Measurements from ENCODE around the gene MPL.

Gene MPL

GRCh38 chr1:43327549-43328292 is 9.9 kb upstream of the MPL start:
- no peak for ATAC-seq

DNA sequence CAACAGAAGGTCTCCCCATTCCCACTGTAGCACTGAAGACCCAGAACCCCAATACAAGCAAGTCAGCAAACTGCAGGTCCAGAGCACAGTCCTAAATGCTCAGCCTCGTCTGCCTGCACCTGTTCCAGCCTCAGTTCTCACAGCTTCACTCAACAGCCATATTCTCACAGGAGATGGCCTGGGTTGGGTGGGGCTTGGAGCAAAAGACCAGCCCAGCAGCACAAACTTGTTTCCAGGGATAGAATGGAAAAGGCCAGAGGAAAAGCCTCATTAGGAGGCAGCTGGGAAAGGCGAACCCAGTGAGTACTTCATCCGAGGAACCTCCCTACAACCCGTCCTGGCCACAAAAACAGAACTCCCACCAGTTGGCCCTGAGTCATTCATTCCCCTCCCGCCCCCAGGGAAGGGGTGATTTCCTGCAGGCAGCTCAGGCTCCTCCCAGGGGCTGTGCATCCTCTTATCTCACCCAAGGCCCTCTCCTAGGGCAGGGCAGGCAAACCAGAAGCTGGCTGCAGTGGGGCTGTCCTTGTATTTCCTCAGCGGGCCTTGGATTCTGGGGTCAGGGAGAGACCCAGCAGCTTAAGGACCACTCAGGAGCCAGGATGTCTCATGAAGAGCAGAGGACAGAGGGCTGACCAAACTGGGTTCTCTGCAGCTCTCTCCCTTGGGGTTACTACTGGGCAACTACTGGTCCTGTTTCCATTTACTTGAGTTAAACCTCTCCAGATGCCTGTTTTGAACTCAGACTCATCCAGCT is 7.4 kb upstream of the MPL start:
- ATAC-seq: peak; percentile 63 to 80

DNA sequence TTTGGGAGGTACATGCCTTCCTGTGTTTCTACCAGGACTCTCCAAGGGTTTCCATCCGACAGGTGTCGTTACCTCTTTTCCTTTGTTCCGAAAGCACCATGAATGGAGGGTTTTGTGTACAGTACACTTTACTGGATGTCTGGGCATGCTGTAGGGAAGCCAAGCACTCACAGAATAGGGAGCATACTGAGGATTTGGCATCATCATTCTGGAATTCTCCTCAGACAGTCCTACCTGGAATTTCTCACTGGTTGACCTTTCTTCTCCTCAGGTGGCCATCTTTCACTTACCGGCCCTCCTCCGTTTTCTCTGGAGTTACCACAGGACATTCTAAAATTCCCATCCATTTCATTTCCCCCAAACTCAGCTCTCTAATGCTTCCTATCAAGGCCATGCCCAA is 5.9 kb upstream of the MPL start:
- ATAC-seq: no peak

DNA sequence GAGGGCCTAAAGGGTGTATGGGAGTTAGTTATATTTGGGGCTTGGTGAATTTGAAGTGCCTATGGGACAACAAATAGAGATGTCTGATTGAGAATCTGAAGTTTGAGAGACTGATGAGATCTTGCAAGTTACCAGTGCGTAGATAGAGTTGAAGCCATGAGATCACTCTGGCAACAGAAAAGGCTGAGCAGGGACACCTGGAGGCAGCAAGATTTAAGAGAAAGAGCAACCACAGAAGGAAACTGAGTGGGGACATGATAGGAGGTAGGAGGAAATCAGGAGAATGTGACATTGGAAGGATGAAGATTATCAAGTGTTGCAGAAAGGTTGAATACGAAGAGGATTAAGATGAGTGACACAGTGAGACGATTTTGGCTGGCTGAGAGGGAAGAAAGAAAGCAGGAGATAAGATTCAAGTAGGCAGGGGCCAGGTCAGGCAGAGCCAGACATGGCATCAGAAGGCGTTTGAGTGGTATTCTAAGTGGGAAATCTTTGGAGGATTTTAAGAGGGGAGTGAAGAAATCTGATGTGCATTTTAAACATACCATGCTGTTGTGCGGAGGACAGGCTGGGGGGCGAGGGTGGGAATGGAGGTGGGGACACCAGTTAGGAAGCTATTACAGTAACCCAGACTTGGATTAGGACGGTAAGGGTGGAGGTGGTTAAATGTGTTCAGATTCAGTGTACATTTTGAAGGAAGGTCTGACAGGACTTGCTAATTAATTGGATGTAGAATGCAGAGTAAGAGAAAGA is 3.0 kb upstream of the MPL start:
- no peak for ATAC-seq

- ATAC-seq: no peak
These were observed 383 bp downstream of the MPL start for GRCh38 chr1:43338001-43338400.

DNA sequence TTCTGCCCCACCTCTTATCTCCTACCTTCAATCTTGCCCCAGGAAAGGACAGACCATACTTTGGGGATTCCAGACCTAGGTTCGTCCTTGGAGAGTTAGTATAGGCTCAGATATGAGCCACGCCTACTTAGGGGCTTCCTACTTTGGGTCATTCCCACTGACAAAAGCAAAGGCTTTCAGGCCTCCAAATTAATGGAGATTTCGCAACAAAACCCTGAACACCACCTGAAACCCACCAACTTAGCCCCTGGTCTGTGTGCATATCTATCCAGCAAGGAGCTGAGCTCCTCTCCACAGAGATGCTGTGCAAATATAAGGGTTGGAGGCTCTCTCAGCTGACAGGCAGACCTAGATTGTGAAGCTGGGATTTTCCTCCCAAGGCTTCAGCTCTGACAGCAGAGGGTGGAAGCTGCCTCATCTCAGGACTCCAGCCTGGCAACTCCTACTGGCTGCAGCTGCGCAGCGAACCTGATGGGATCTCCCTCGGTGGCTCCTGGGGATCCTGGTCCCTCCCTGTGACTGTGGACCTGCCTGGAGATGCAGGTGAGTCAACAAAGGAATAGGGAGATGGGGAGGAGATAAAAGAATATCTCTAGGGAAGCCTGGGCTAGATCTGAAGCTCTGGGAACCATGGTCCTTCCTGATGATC is 2.1 kb downstream of the MPL start:
- ATAC-seq: no peak

- no peak for ATAC-seq
These were observed 2.9 kb downstream of the MPL start for GRCh38 chr1:43340559-43340958.

- ATAC-seq: no peak
These were observed 6.7 kb downstream of the MPL start for GRCh38 chr1:43344267-43344850.

GRCh38 chr1:43345120-43345519 is 7.5 kb downstream of the MPL start:
- no peak for ATAC-seq

GRCh38 chr1:43346636-43347035 is 9.0 kb downstream of the MPL start:
- ATAC-seq: no peak

GRCh38 chr1:43348343-43348808 is 10.8 kb downstream of the MPL start:
- ATAC-seq: no peak

- peak; percentile 77 to 78 for ATAC-seq
These were observed 11.4 kb downstream of the MPL start for GRCh38 chr1:43348809-43349593.

GRCh38 chr1:43349594-43350306 is 12.1 kb downstream of the MPL start:
- no peak for ATAC-seq

DNA sequence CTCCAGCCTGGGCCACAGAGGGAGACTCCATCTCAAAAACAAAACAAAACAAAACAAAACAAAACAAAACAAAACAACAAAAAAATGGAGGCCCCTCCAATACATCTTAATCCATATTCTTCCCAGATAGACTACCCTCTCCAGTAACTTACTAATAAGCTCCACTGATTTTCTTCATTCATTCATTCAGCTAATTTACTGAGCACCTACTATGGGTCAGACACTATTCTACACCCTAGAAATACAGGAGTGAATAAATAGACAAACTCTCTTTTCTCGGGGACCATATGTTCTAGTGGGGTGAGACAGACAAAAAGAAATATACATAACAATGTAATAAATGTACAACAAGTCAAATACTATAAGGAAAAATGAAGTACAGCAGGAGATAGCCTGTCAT is 13.4 kb downstream of the MPL start:
- no peak for ATAC-seq

GRCh38 chr1:43351421-43352350 is 14.1 kb downstream of the MPL start:
- no peak for ATAC-seq

DNA sequence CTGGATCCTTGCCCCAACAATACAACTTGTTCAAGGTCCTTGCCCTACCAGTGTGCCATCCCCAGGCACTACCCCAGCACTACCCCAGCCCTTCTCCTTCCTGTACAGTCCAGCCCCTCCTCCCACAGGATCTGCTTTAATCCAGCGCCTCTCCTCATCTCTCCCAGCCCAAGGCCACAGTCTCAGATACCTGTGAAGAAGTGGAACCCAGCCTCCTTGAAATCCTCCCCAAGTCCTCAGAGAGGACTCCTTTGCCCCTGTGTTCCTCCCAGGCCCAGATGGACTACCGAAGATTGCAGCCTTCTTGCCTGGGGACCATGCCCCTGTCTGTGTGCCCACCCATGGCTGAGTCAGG is 14.7 kb downstream of the MPL start:
- ATAC-seq: no peak

- ATAC-seq: no peak
These were observed 15.3 kb downstream of the MPL start for GRCh38 chr1:43352881-43353280.

GRCh38 chr1:43354471-43354870 is 16.9 kb downstream of the MPL start:
- ATAC-seq: no peak

DNA sequence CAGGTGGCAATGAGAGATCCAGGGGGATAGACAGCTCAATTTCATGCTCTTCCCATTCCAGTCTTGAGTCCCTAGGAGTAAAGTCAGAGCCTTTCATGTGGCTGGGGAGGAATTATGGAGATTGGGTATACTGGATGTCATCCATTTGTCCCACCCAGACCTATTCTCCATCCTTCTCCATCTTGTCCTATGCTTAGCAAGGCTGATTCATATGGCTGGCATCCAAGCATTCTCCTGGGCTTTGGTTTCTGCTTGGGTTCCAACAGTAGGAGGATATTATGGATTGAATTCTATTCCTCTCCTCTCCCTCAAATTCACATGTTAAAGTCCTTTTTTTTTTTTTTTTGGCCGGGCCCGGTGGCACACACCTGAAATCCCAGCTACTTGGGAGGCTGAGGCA is 17.3 kb downstream of the MPL start:
- ATAC-seq: no peak

- no peak for ATAC-seq
These were observed 19.6 kb downstream of the MPL start for GRCh38 chr1:43357251-43357650.

All from activated CD4-positive, CD25-positive, alpha-beta regulatory T cell treated with anti-CD3 and anti-CD28 coated beads, Interleukin-2, amount 50 U/mL, for 24 hours (primary cell).